HL-60 (cell line): ENCODE results near the gene SH3PXD2A.

Source experiments
- DNase-seq, 2 experiments: peaks; one replicate each; pipeline ENCODE4 v3.0.0-alpha.2; 2010 to 2020; ENCODE audit warnings: low read depth in 1 of 2, low spot score in 1 of 2
- H3K27ac ChIP-seq: fragments of 250-450 bp; sonication (Bioruptor Pico); replicated peaks from 2 replicates; pipeline ENCODE4 v1.5.1; 2020; ENCODE audit warnings: mild to moderate bottlenecking, moderate library complexity
- H3K27me3 ChIP-seq: fragments of 250-450 bp; sonication (Bioruptor Pico); 2 replicates; pipeline ENCODE4 v1.5.1; 2021; ENCODE audit warnings: mild to moderate bottlenecking, moderate library complexity; ENCODE audit not compliant: insufficient read depth, poor library complexity, severe bottlenecking
- H3K4me3 ChIP-seq: replicated peaks from 2 replicates; pipeline ENCODE4 v1.5.1; 2011; ENCODE audit warnings: mild to moderate bottlenecking, control low read depth, low read length; ENCODE audit not compliant: insufficient read depth
- CTCF ChIP-seq: IDR thresholded peaks from one replicate; pipeline ENCODE4 v1.5.1; 2011; ENCODE audit warnings: low read length, control low read depth, inconsistent platforms; ENCODE audit not compliant: insufficient read depth
- GABPA ChIP-seq: IDR thresholded peaks from 2 replicates; pipeline ENCODE4 v1.6.1; 2012; ENCODE audit warnings: low read depth
- POLR2AphosphoS5 ChIP-seq: IDR thresholded peaks from 2 replicates; pipeline ENCODE4 v1.6.1; 2012; ENCODE audit warnings: low read depth
- REST ChIP-seq: IDR thresholded peaks from 2 replicates; pipeline ENCODE4 v1.6.1; 2012; ENCODE audit warnings: low read depth; ENCODE audit not compliant: insufficient replicate concordance
- SPI1 ChIP-seq: IDR thresholded peaks from 2 replicates; pipeline ENCODE4 v1.6.1; 2012; ENCODE audit warnings: low read depth, mild to moderate bottlenecking, borderline replicate concordance

SH3PXD2A gene

GRCh38 chr10:103881416-103882284, 26.3 kb upstream of the SH3PXD2A start:
- Histone ChIP-seq H3K27me3 (no peaks in the 10 kb centered on the region), H3K4me3 (no peak overlapping the region), H3K27ac (no peak overlapping the region)
- DNase-seq, result no peak
- TF ChIP-seq GABPA (no peak), POLR2AphosphoS5 (no peak), REST (no peak), SPI1 (no peak), CTCF (no peak)

- DNase-seq, result no peak
- TF ChIP-seq POLR2AphosphoS5 (no peak), REST (no peak), CTCF (no peak), GABPA (no peak), SPI1 (no peak)
- Histone ChIP-seq H3K27ac (no peak overlapping the region), H3K27me3 (no peaks in the 10 kb centered on the region), H3K4me3 (no peak overlapping the region)
These were observed 24.5 kb upstream of the SH3PXD2A start for GRCh38 chr10:103879831-103880230.

GRCh38 chr10:103879409-103879808, 24.0 kb upstream of the SH3PXD2A start:
- no peak overlapping the region for H3K27ac ChIP-seq
- DNase-seq, result no peak
- no peak for TF ChIP-seq CTCF
- no peak for TF ChIP-seq POLR2AphosphoS5
- TF ChIP-seq GABPA, result no peak
- TF ChIP-seq REST, result no peak
- TF ChIP-seq SPI1, result no peak

More at GRCh38 chr10:103879409-103879808, 24.0 kb upstream of the SH3PXD2A start:
- H3K27me3 ChIP-seq, result no peaks in the 10 kb centered on the region
- no peak overlapping the region for H3K4me3 ChIP-seq
